Neural progenitor cell (in vitro differentiated cells): ENCODE data around the gene TBX18. TPM values are rescaled to one million over a fixed set of nuclear protein-coding genes. Genes with fewer than 3 reads are reported as not detected.
A peak's percentile ranks its signal among the peaks of the same experiment; 100 is the strongest.

Experiments
- DNase-seq: peaks from one replicate; pipeline ENCODE4 v3.0.0-alpha.2; 2016; ENCODE audit warnings: low spot score
- H2AFZ ChIP-seq: fragments of 200-600 bp; sonication (generic); replicated peaks from 2 replicates; pipeline ENCODE4 v1.6.1; 2016; ENCODE audit warnings: antibody characterized with exemption
- H3F3A ChIP-seq: fragments of 200-600 bp; sonication (generic); 2 replicates; pipeline ENCODE4 v1.6.1; 2016; ENCODE audit warnings: antibody characterized with exemption, low read depth
- H3K27ac ChIP-seq: fragments of 200-600 bp; sonication (generic); 2 replicates; pipeline ENCODE4 v1.5.1; 2016; ENCODE audit warnings: mild to moderate bottlenecking
- H3K27me3 ChIP-seq: fragments of 200-600 bp; sonication (generic); 2 replicates; pipeline ENCODE4 v1.6.1; 2016; ENCODE audit warnings: mild to moderate bottlenecking, moderate library complexity
- H3K36me3 ChIP-seq: fragments of 200-600 bp; sonication (generic); 2 replicates; pipeline ENCODE4 v1.5.1; 2016
- H3K4me1 ChIP-seq: fragments of 200-600 bp; sonication (generic); 2 replicates; pipeline ENCODE4 v1.6.1; 2016; ENCODE audit warnings: mixed run types
- H3K4me2 ChIP-seq: fragments of 200-600 bp; sonication (generic); 2 replicates; pipeline ENCODE4 v1.6.1; 2016
- H3K4me3 ChIP-seq: fragments of 200-600 bp; sonication (generic); 2 replicates; pipeline ENCODE4 v1.5.1; 2016
- H3K79me2 ChIP-seq: fragments of 200-600 bp; sonication (generic); 2 replicates; pipeline ENCODE4 v1.6.1; 2016; ENCODE audit warnings: low read depth
- H3K9ac ChIP-seq: fragments of 200-600 bp; sonication (generic); 2 replicates; pipeline ENCODE4 v1.6.1; 2016
- H3K9me3 ChIP-seq: fragments of 200-600 bp; sonication (generic); 2 replicates; pipeline ENCODE4 v1.5.1; 2016; ENCODE audit warnings: low read depth
- H4K20me1 ChIP-seq: fragments of 200-600 bp; sonication (generic); 2 replicates; pipeline ENCODE4 v1.6.1; 2016; ENCODE audit warnings: low read depth
- H3K27ac Mint-ChIP-seq: 3 replicates; pipeline ENCODE4 v1.8.0; 2021; ENCODE audit warnings: mixed read lengths
- H3K27me3 Mint-ChIP-seq: 2 replicates; pipeline ENCODE4 v1.8.0; 2022; ENCODE audit warnings: low read depth, mild to moderate bottlenecking, inconsistent platforms, moderate library complexity, mixed read lengths; ENCODE audit not compliant: insufficient read depth
- H3K36me3 Mint-ChIP-seq: 3 replicates; pipeline ENCODE4 v1.8.0; 2021; ENCODE audit warnings: mixed read lengths
- H3K4me1 Mint-ChIP-seq: 3 replicates; pipeline ENCODE4 v1.8.0; 2021; ENCODE audit warnings: mixed read lengths
- H3K4me3 Mint-ChIP-seq: 3 replicates; pipeline ENCODE4 v1.8.0; 2021; ENCODE audit warnings: mild to moderate bottlenecking, moderate library complexity, mixed read lengths
- H3K9me3 Mint-ChIP-seq: 3 replicates; pipeline ENCODE4 v1.8.0; 2020; ENCODE audit warnings: mixed read lengths
- EZH2 ChIP-seq: fragments of 200-600 bp; sonication (generic); IDR thresholded peaks from 2 replicates; pipeline ENCODE4 v1.6.1; 2017; ENCODE audit warnings: antibody characterized with exemption, mild to moderate bottlenecking, moderate library complexity
- EZH2phosphoT487 ChIP-seq: fragments of 200-600 bp; sonication (generic); IDR thresholded peaks from 2 replicates; pipeline ENCODE4 v1.6.1; 2017; ENCODE audit warnings: antibody characterized with exemption
- total RNA-seq: library from RNA; depleted of rRNA; stranded (reverse); fragments of >200 nt; gene quantifications from 2 replicates; pipeline ENCODE4 v1.2.3, GENCODE V29; 2015; ENCODE audit warnings: low replicate concordance
- TF ChIP-seq, protein P1 (sequence below): fragments of 200-600 bp; sonication (generic); IDR thresholded peaks from 2 replicates; pipeline ENCODE4 v1.5.1; 2017; ENCODE audit warnings: antibody characterized with exemption, mild to moderate bottlenecking

Gene TBX18
- total RNA-seq, 1 donor from 2014 or later: not detected

DNA sequence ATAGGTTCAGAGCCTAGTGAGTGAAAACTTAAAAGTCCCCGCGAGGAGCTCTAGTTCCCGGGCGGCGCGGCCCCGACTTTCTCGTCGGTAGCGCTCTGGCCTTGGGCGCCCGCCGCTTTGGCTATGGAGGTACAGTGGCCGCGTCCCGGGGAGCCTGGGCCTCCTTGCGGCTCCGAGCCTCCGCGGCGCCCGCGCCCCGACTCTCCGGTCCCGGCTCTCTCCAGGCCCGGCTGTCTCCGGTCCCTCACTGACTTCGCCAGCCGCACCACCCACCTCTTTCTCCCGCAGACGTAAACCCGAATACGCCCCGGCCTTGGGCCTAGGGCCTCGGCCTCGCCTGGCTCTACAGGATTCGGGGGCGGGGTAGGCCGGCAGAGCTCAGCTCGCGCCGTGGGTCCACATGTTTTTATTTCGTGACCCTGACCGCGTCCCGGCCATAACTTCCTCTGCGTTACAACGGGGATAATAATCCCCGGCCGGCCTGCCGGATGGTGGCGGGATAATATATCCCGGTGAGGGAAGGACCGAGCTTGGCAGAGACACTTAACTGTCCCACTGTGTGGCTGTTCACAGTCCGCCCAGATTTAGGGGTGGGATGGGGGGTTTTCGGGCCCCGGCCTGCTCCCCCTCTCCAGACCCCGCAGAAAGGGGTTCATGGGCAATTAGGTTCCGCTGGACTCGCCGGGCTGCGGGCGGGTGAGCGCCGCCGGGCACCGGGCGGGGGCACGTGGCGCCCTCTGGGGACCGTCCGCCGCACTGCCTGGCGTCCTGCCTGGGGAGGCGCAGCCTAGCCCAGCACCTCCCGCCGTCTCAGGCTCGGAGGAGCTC lies 10.0 kb upstream of the TBX18 start:
- DNase-seq: peak; percentile 80
- Histone ChIP-seq H3F3A (peaks cover 24% of the 10 kb centered on the region), H3K4me2 (peak overlapping the region; percentile 72), H3K4me3 (peak overlapping the region; percentile 36), H4K20me1 (peaks cover 44% of the 10 kb centered on the region), H3K4me1 (no peaks in the 10 kb centered on the region), H3K9ac (no peak overlapping the region), H3K36me3 (no peaks in the 10 kb centered on the region), H3K9me3 (no peaks in the 10 kb centered on the region), H3K27ac (no peak overlapping the region), H3K27me3 (peaks cover 100% of the 10 kb centered on the region), H2AFZ (peak overlapping the region; percentile 13), H3K79me2 (no peaks in the 10 kb centered on the region)
- Mint-ChIP-seq H3K9me3 (no peaks in the 10 kb centered on the region), H3K4me1 (peaks cover 11% of the 10 kb centered on the region), H3K36me3 (no peaks in the 10 kb centered on the region), H3K27ac (no peak overlapping the region), H3K4me3 (peak overlapping the region; percentile 86), H3K27me3 (peaks cover 78% of the 10 kb centered on the region)
- TF ChIP-seq, protein P1, sequence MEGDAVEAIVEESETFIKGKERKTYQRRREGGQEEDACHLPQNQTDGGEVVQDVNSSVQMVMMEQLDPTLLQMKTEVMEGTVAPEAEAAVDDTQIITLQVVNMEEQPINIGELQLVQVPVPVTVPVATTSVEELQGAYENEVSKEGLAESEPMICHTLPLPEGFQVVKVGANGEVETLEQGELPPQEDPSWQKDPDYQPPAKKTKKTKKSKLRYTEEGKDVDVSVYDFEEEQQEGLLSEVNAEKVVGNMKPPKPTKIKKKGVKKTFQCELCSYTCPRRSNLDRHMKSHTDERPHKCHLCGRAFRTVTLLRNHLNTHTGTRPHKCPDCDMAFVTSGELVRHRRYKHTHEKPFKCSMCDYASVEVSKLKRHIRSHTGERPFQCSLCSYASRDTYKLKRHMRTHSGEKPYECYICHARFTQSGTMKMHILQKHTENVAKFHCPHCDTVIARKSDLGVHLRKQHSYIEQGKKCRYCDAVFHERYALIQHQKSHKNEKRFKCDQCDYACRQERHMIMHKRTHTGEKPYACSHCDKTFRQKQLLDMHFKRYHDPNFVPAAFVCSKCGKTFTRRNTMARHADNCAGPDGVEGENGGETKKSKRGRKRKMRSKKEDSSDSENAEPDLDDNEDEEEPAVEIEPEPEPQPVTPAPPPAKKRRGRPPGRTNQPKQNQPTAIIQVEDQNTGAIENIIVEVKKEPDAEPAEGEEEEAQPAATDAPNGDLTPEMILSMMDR: peak; percentile 85
- TF ChIP-seq EZH2 (peak; percentile 98), EZH2phosphoT487 (peak; percentile 88)

- Histone ChIP-seq H3K4me2 (peak overlapping the region; percentile 72), H3F3A (peaks cover 30% of the 10 kb centered on the region), H3K27ac (no peak overlapping the region), H3K4me1 (no peaks in the 10 kb centered on the region), H2AFZ (no peak overlapping the region), H4K20me1 (peaks cover 50% of the 10 kb centered on the region), H3K79me2 (no peaks in the 10 kb centered on the region), H3K9ac (no peak overlapping the region), H3K36me3 (no peaks in the 10 kb centered on the region), H3K27me3 (peaks cover 100% of the 10 kb centered on the region), H3K4me3 (peak overlapping the region; percentile 36), H3K9me3 (no peaks in the 10 kb centered on the region)
- Mint-ChIP-seq H3K36me3 (no peaks in the 10 kb centered on the region), H3K27ac (no peak overlapping the region), H3K9me3 (no peaks in the 10 kb centered on the region), H3K27me3 (peaks cover 77% of the 10 kb centered on the region), H3K4me1 (peaks cover 11% of the 10 kb centered on the region), H3K4me3 (peak overlapping the region; percentile 86)
- TF ChIP-seq, protein P1: no peak
- peak; percentile 98 for TF ChIP-seq EZH2
- peak; percentile 81 for TF ChIP-seq EZH2phosphoT487
- peak; percentile 68 for DNase-seq
Observed at GRCh38 chr6:84773431-84774156, 9.2 kb upstream of the TBX18 start.

GRCh38 chr6:84773133-84773430 lies 8.7 kb upstream of the TBX18 start:
- no peaks in the 10 kb centered on the region for H3K9me3 ChIP-seq
- Mint-ChIP-seq H3K4me1 (peaks cover 11% of the 10 kb centered on the region), H3K36me3 (no peaks in the 10 kb centered on the region), H3K27ac (no peak overlapping the region), H3K4me3 (peak overlapping the region; percentile 86), H3K9me3 (peaks cover 1% of the 10 kb centered on the region), H3K27me3 (peaks cover 81% of the 10 kb centered on the region)
- H3K36me3 ChIP-seq: no peaks in the 10 kb centered on the region
- H3K4me1 ChIP-seq: no peaks in the 10 kb centered on the region
- no peak overlapping the region for H3K9ac ChIP-seq
- TF ChIP-seq EZH2phosphoT487 (peak; percentile 7), EZH2 (peak; percentile 7)
- TF ChIP-seq, protein P1: no peak
- H2AFZ ChIP-seq: no peak overlapping the region
- no peaks in the 10 kb centered on the region for H3K79me2 ChIP-seq
- peaks cover 56% of the 10 kb centered on the region for H4K20me1 ChIP-seq
- peak; percentile 81 for DNase-seq
- H3K27ac ChIP-seq: no peak overlapping the region
- peak overlapping the region; percentile 72 for H3K4me2 ChIP-seq
- H3K27me3 ChIP-seq: peaks cover 100% of the 10 kb centered on the region
- H3F3A ChIP-seq: peaks cover 32% of the 10 kb centered on the region
- peak overlapping the region; percentile 36 for H3K4me3 ChIP-seq
